ENCODE results near the gene CMKLR1.

CMKLR1 gene

GRCh38 chr12:108317308-108318234, 21.5 kb downstream of the CMKLR1 start:
- in situ Hi-C loops (cut with MboI; ENCODE audit: low sequenced_read_pairs), result no loop called here

- in situ Hi-C loops (cut with MboI; ENCODE audit: low sequenced_read_pairs), result no loop called here
These were observed 22.7 kb downstream of the CMKLR1 start for GRCh38 chr12:108316176-108317086.

GRCh38 chr12:108315486-108316105, 23.5 kb downstream of the CMKLR1 start:
- in situ Hi-C loops (cut with MboI; ENCODE audit: low sequenced_read_pairs), result no loop called here

- in situ Hi-C loops (cut with MboI; ENCODE audit: low sequenced_read_pairs), result no loop called here
These were observed 25.3 kb downstream of the CMKLR1 start for GRCh38 chr12:108313606-108314351.

- in situ Hi-C loops (cut with MboI; ENCODE audit: low sequenced_read_pairs), result no loop called here
These were observed 25.9 kb downstream of the CMKLR1 start for GRCh38 chr12:108313241-108313605.

- in situ Hi-C loops (cut with MboI; ENCODE audit: low sequenced_read_pairs), result no loop called here
These were observed 26.4 kb downstream of the CMKLR1 start for GRCh38 chr12:108312693-108313189.

- in situ Hi-C loops (cut with MboI; ENCODE audit: low sequenced_read_pairs), result no loop called here
These were observed 26.9 kb downstream of the CMKLR1 start for GRCh38 chr12:108312073-108312659.

- in situ Hi-C loops (cut with MboI; ENCODE audit: low sequenced_read_pairs), result no loop called here
These were observed 27.5 kb downstream of the CMKLR1 start for GRCh38 chr12:108311605-108312004.

GRCh38 chr12:108310489-108310888, 28.6 kb downstream of the CMKLR1 start:
- in situ Hi-C loops (cut with MboI; ENCODE audit: low sequenced_read_pairs), result no loop called here

- in situ Hi-C loops (cut with MboI; ENCODE audit: low sequenced_read_pairs), result no loop called here
These were observed 29.3 kb downstream of the CMKLR1 start for GRCh38 chr12:108309674-108310312.

- in situ Hi-C loops (cut with MboI; ENCODE audit: low sequenced_read_pairs), result no loop called here
These were observed 30.6 kb downstream of the CMKLR1 start for GRCh38 chr12:108308395-108309085.

- in situ Hi-C loops (cut with MboI; ENCODE audit: low sequenced_read_pairs), result no loop called here
These were observed 32.1 kb downstream of the CMKLR1 start for GRCh38 chr12:108307006-108307405.

- in situ Hi-C loops (cut with MboI; ENCODE audit: low sequenced_read_pairs), result no loop called here
These were observed 32.6 kb downstream of the CMKLR1 start for GRCh38 chr12:108306506-108306905.

GRCh38 chr12:108305991-108306501, 33.1 kb downstream of the CMKLR1 start:
- in situ Hi-C loops (cut with MboI; ENCODE audit: low sequenced_read_pairs), result no loop called here

GRCh38 chr12:108305520-108305919, 33.6 kb downstream of the CMKLR1 start:
- in situ Hi-C loops (cut with MboI; ENCODE audit: low sequenced_read_pairs), result no loop called here

GRCh38 chr12:108304633-108305032, 34.5 kb downstream of the CMKLR1 start:
- in situ Hi-C loops (cut with MboI; ENCODE audit: low sequenced_read_pairs), result no loop called here

GRCh38 chr12:108303703-108304102, 35.4 kb downstream of the CMKLR1 start:
- in situ Hi-C loops (cut with MboI; ENCODE audit: low sequenced_read_pairs), result no loop called here

GRCh38 chr12:108302403-108303311, 36.5 kb downstream of the CMKLR1 start:
- in situ Hi-C loops (cut with MboI; ENCODE audit: low sequenced_read_pairs), result no loop called here

Measured in HL-60/S4 (cell line).